Measurements from ENCODE around the gene MB.

The MB gene

GRCh38 chr22:35638410-35638809 lies 21.3 kb upstream of the MB start:
- Histone ChIP-seq H3K9me3 (ENCODE audit: control insufficient read depth, low read length) (no peaks in the 10 kb centered on the region), H3K27me3 (replicated peaks; ENCODE audit: control insufficient read depth, insufficient read depth, low read length, poor library complexity, severe bottlenecking) (no peaks in the 10 kb centered on the region), H3K4me3 (ENCODE audit: insufficient read depth, low read depth, low read length, poor library complexity, severe bottlenecking) (no peak overlapping the region), H3K27ac (ENCODE audit: insufficient read depth, low read length, poor library complexity, severe bottlenecking) (no peak overlapping the region), H3K4me1 (ENCODE audit: control insufficient read depth, insufficient read depth, low read length, poor library complexity, severe bottlenecking) (no peaks in the 10 kb centered on the region), H3K36me3 (ENCODE audit: control insufficient read depth, insufficient read depth, low read length) (no peaks in the 10 kb centered on the region)
- no peak for DNase-seq

- Histone ChIP-seq H3K27ac (ENCODE audit: insufficient read depth, low read length, poor library complexity, severe bottlenecking) (no peak overlapping the region), H3K4me1 (ENCODE audit: control insufficient read depth, insufficient read depth, low read length, poor library complexity, severe bottlenecking) (no peaks in the 10 kb centered on the region), H3K27me3 (replicated peaks; ENCODE audit: control insufficient read depth, insufficient read depth, low read length, poor library complexity, severe bottlenecking) (no peaks in the 10 kb centered on the region), H3K36me3 (ENCODE audit: control insufficient read depth, insufficient read depth, low read length) (no peaks in the 10 kb centered on the region), H3K9me3 (ENCODE audit: control insufficient read depth, low read length) (no peaks in the 10 kb centered on the region), H3K4me3 (ENCODE audit: insufficient read depth, low read depth, low read length, poor library complexity, severe bottlenecking) (no peak overlapping the region)
- DNase-seq: no peak
Observed at GRCh38 chr22:35638001-35638400, 20.9 kb upstream of the MB start.

GRCh38 chr22:35637254-35637653 lies 20.1 kb upstream of the MB start:
- H3K4me3 ChIP-seq (ENCODE audit: insufficient read depth, low read depth, low read length, poor library complexity, severe bottlenecking): no peak overlapping the region
- no peaks in the 10 kb centered on the region for H3K27me3 ChIP-seq (replicated peaks; ENCODE audit: control insufficient read depth, insufficient read depth, low read length, poor library complexity, severe bottlenecking)
- H3K27ac ChIP-seq (ENCODE audit: insufficient read depth, low read length, poor library complexity, severe bottlenecking): no peak overlapping the region
- H3K4me1 ChIP-seq (ENCODE audit: control insufficient read depth, insufficient read depth, low read length, poor library complexity, severe bottlenecking): no peaks in the 10 kb centered on the region
- no peaks in the 10 kb centered on the region for H3K36me3 ChIP-seq (ENCODE audit: control insufficient read depth, insufficient read depth, low read length)
- H3K9me3 ChIP-seq (ENCODE audit: control insufficient read depth, low read length): no peaks in the 10 kb centered on the region
- no peak for DNase-seq

- Histone ChIP-seq H3K4me1 (ENCODE audit: control insufficient read depth, insufficient read depth, low read length, poor library complexity, severe bottlenecking) (no peaks in the 10 kb centered on the region), H3K27ac (ENCODE audit: insufficient read depth, low read length, poor library complexity, severe bottlenecking) (no peak overlapping the region), H3K9me3 (ENCODE audit: control insufficient read depth, low read length) (no peaks in the 10 kb centered on the region), H3K4me3 (ENCODE audit: insufficient read depth, low read depth, low read length, poor library complexity, severe bottlenecking) (no peak overlapping the region), H3K36me3 (ENCODE audit: control insufficient read depth, insufficient read depth, low read length) (no peaks in the 10 kb centered on the region), H3K27me3 (replicated peaks; ENCODE audit: control insufficient read depth, insufficient read depth, low read length, poor library complexity, severe bottlenecking) (no peaks in the 10 kb centered on the region)
- DNase-seq: no peak
Observed at GRCh38 chr22:35634943-35635540, 17.9 kb upstream of the MB start.

GRCh38 chr22:35634015-35634414 lies 16.9 kb upstream of the MB start:
- Histone ChIP-seq H3K36me3 (ENCODE audit: control insufficient read depth, insufficient read depth, low read length) (no peaks in the 10 kb centered on the region), H3K4me3 (ENCODE audit: insufficient read depth, low read depth, low read length, poor library complexity, severe bottlenecking) (no peak overlapping the region), H3K9me3 (ENCODE audit: control insufficient read depth, low read length) (no peaks in the 10 kb centered on the region), H3K27me3 (replicated peaks; ENCODE audit: control insufficient read depth, insufficient read depth, low read length, poor library complexity, severe bottlenecking) (no peaks in the 10 kb centered on the region), H3K4me1 (ENCODE audit: control insufficient read depth, insufficient read depth, low read length, poor library complexity, severe bottlenecking) (no peaks in the 10 kb centered on the region), H3K27ac (ENCODE audit: insufficient read depth, low read length, poor library complexity, severe bottlenecking) (no peak overlapping the region)
- no peak for DNase-seq

- Histone ChIP-seq H3K27me3 (replicated peaks; ENCODE audit: control insufficient read depth, insufficient read depth, low read length, poor library complexity, severe bottlenecking) (no peaks in the 10 kb centered on the region), H3K9me3 (ENCODE audit: control insufficient read depth, low read length) (no peaks in the 10 kb centered on the region), H3K27ac (ENCODE audit: insufficient read depth, low read length, poor library complexity, severe bottlenecking) (no peak overlapping the region), H3K4me1 (ENCODE audit: control insufficient read depth, insufficient read depth, low read length, poor library complexity, severe bottlenecking) (no peaks in the 10 kb centered on the region), H3K36me3 (ENCODE audit: control insufficient read depth, insufficient read depth, low read length) (no peaks in the 10 kb centered on the region), H3K4me3 (ENCODE audit: insufficient read depth, low read depth, low read length, poor library complexity, severe bottlenecking) (no peak overlapping the region)
- no peak for DNase-seq
Observed at GRCh38 chr22:35633520-35633919, 16.4 kb upstream of the MB start.

GRCh38 chr22:35632935-35633334 lies 15.8 kb upstream of the MB start:
- Histone ChIP-seq H3K9me3 (ENCODE audit: control insufficient read depth, low read length) (no peaks in the 10 kb centered on the region), H3K27me3 (replicated peaks; ENCODE audit: control insufficient read depth, insufficient read depth, low read length, poor library complexity, severe bottlenecking) (no peaks in the 10 kb centered on the region), H3K4me3 (ENCODE audit: insufficient read depth, low read depth, low read length, poor library complexity, severe bottlenecking) (no peak overlapping the region), H3K36me3 (ENCODE audit: control insufficient read depth, insufficient read depth, low read length) (no peaks in the 10 kb centered on the region), H3K27ac (ENCODE audit: insufficient read depth, low read length, poor library complexity, severe bottlenecking) (no peak overlapping the region), H3K4me1 (ENCODE audit: control insufficient read depth, insufficient read depth, low read length, poor library complexity, severe bottlenecking) (no peaks in the 10 kb centered on the region)
- no peak for DNase-seq

GRCh38 chr22:35631597-35631996 lies 14.5 kb upstream of the MB start:
- no peak overlapping the region for H3K27ac ChIP-seq (ENCODE audit: insufficient read depth, low read length, poor library complexity, severe bottlenecking)
- no peaks in the 10 kb centered on the region for H3K9me3 ChIP-seq (ENCODE audit: control insufficient read depth, low read length)
- peaks cover 5% of the 10 kb centered on the region for H3K4me1 ChIP-seq (ENCODE audit: control insufficient read depth, insufficient read depth, low read length, poor library complexity, severe bottlenecking)
- no peak for DNase-seq
- H3K4me3 ChIP-seq (ENCODE audit: insufficient read depth, low read depth, low read length, poor library complexity, severe bottlenecking): no peak overlapping the region
- H3K27me3 ChIP-seq (replicated peaks; ENCODE audit: control insufficient read depth, insufficient read depth, low read length, poor library complexity, severe bottlenecking): no peaks in the 10 kb centered on the region
- H3K36me3 ChIP-seq (ENCODE audit: control insufficient read depth, insufficient read depth, low read length): no peaks in the 10 kb centered on the region

- H3K27me3 ChIP-seq (replicated peaks; ENCODE audit: control insufficient read depth, insufficient read depth, low read length, poor library complexity, severe bottlenecking): no peaks in the 10 kb centered on the region
- no peak overlapping the region for H3K27ac ChIP-seq (ENCODE audit: insufficient read depth, low read length, poor library complexity, severe bottlenecking)
- no peak for DNase-seq
- H3K36me3 ChIP-seq (ENCODE audit: control insufficient read depth, insufficient read depth, low read length): no peaks in the 10 kb centered on the region
- no peak overlapping the region for H3K4me3 ChIP-seq (ENCODE audit: insufficient read depth, low read depth, low read length, poor library complexity, severe bottlenecking)
- no peaks in the 10 kb centered on the region for H3K9me3 ChIP-seq (ENCODE audit: control insufficient read depth, low read length)
- peaks cover 5% of the 10 kb centered on the region for H3K4me1 ChIP-seq (ENCODE audit: control insufficient read depth, insufficient read depth, low read length, poor library complexity, severe bottlenecking)
Observed at GRCh38 chr22:35630891-35631290, 13.8 kb upstream of the MB start.

- no peak overlapping the region for H3K27ac ChIP-seq (ENCODE audit: insufficient read depth, low read length, poor library complexity, severe bottlenecking)
- peaks cover 5% of the 10 kb centered on the region for H3K4me1 ChIP-seq (ENCODE audit: control insufficient read depth, insufficient read depth, low read length, poor library complexity, severe bottlenecking)
Observed at GRCh38 chr22:35630387-35630793, 13.3 kb upstream of the MB start.

More at GRCh38 chr22:35630387-35630793, 13.3 kb upstream of the MB start:
- no peak for DNase-seq
- H3K9me3 ChIP-seq (ENCODE audit: control insufficient read depth, low read length): no peaks in the 10 kb centered on the region
- H3K36me3 ChIP-seq (ENCODE audit: control insufficient read depth, insufficient read depth, low read length): no peaks in the 10 kb centered on the region
- no peaks in the 10 kb centered on the region for H3K27me3 ChIP-seq (replicated peaks; ENCODE audit: control insufficient read depth, insufficient read depth, low read length, poor library complexity, severe bottlenecking)
- H3K4me3 ChIP-seq (ENCODE audit: insufficient read depth, low read depth, low read length, poor library complexity, severe bottlenecking): no peak overlapping the region
